Thoracic aorta (tissue), 2 donors: ENCODE results near the gene PLEKHM2. TPM values are rescaled to one million over a fixed set of nuclear protein-coding genes. Genes with fewer than 3 reads are reported as not detected.

Experiments used
- ATAC-seq: fragments of 150-250 bp; one replicate; pipeline ENCODE4 v1.8.0; 2017; ENCODE audit warnings: low read depth; ENCODE audit not compliant: insufficient number of reproducible peaks, low FRiP score
- DNase-seq: peaks from one replicate; pipeline ENCODE4 v3.0.0-alpha.2; 2020; ENCODE audit warnings: low spot score
- H3K27ac ChIP-seq, 2 donors: fragments of 200-600 bp; sonication (generic); 1 replicate in 1 of 2; 2 replicates in 1 of 2; pipeline ENCODE4 v1.5.1; 2016; ENCODE audit warnings: mild to moderate bottlenecking in 2 of 2, moderate library complexity in 2 of 2
- H3K27me3 ChIP-seq: fragments of 200-600 bp; sonication (generic); replicated peaks from 2 replicates; pipeline ENCODE4 v1.6.0; 2016; ENCODE audit warnings: mild to moderate bottlenecking; ENCODE audit not compliant: insufficient read depth
- H3K36me3 ChIP-seq: fragments of 200-600 bp; sonication (generic); one replicate; pipeline ENCODE4 v1.5.1; 2016
- H3K4me1 ChIP-seq, 2 donors: fragments of 200-600 bp; sonication (generic); 1 replicate in 1 of 2; 2 replicates in 1 of 2; pipeline versions ENCODE4 v1.5.1 to v1.6.0; 2016; ENCODE audit warnings: low read depth in 2 of 2, mild to moderate bottlenecking in 1 of 2; ENCODE audit not compliant: control insufficient read depth in 1 of 2
- H3K4me3 ChIP-seq: fragments of 200-600 bp; sonication (generic); 2 replicates; pipeline ENCODE4 v1.5.1; 2016; ENCODE audit warnings: mild to moderate bottlenecking
- H3K9me3 ChIP-seq: fragments of 200-600 bp; sonication (generic); 2 replicates; pipeline ENCODE4 v1.5.1; 2016
- CTCF ChIP-seq: fragments of 200-600 bp; sonication (generic); IDR thresholded peaks from one replicate; pipeline ENCODE4 v1.5.1; 2019; ENCODE audit warnings: antibody characterized with exemption
- total RNA-seq, 2 donors: library from RNA; depleted of rRNA; stranded (reverse); fragments of >200 nt; gene quantifications; one replicate each; pipeline versions ENCODE4 v1.1.0 to v1.2.3, GENCODE V29; 2016

Gene PLEKHM2
- total RNA-seq, 2 donors from 2014 or later = 53.7 to 74.6 TPM

DNA sequence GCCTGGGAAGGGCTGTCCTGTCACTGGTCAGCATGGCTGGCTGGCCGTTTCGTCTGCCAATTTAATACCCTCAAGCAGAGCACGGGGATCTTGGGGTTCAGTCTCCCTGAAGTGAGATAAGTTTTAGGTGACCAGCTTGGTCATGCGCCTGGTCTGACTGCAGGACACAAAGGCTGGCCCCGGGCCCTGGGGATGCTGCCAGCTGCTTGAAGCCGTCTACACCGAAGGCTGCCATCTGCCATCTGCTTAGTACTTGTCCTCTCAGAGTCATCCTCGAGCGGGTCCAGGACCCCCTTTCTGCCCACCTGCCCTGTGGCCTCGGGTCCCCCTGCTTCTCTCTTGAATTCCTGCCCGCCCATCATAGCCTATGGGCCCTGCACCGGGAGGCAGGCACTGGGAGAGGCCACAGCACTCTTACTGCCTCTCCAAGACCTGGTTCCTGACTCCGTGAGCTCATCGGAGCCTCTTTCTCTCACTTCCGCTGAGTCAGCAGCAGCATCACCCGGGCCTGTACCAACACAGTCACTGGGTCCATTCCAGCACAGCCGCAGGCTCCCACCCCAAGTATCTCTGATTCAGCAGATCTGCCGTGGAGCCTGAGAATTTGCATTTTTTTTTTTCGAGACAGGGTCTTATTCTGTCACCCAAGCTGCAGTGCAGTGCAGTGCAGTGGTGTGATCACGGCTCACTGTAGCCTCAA is 81.5 kb downstream of the PLEKHM2 start:
- Histone ChIP-seq H3K36me3 (peaks cover 58% of the 10 kb centered on the region), H3K27ac (peak overlapping the region; percentile 66 to 98), H3K9me3 (no peaks in the 10 kb centered on the region), H3K27me3 (no peaks in the 10 kb centered on the region), H3K4me3 (no peak overlapping the region), H3K4me1 (peaks cover 27 to 82% of the 10 kb centered on the region in 2 donors)
- ATAC-seq (no peak), DNase-seq (no peak)
- no peak for TF ChIP-seq CTCF

- DNase-seq (no peak), ATAC-seq (no peak)
- H3K27me3 ChIP-seq = no peaks in the 10 kb centered on the region
- H3K27ac ChIP-seq = peak overlapping the region in 1 of 2 donors; percentile 58
- no peak for TF ChIP-seq CTCF
- H3K36me3 ChIP-seq = peaks cover 80% of the 10 kb centered on the region
- no peak overlapping the region for H3K4me3 ChIP-seq
- peaks cover 18 to 69% of the 10 kb centered on the region in 2 donors for H3K4me1 ChIP-seq
- no peaks in the 10 kb centered on the region for H3K9me3 ChIP-seq
Observed at GRCh38 chr1:15767941-15768340, 83.8 kb downstream of the PLEKHM2 start.

DNA sequence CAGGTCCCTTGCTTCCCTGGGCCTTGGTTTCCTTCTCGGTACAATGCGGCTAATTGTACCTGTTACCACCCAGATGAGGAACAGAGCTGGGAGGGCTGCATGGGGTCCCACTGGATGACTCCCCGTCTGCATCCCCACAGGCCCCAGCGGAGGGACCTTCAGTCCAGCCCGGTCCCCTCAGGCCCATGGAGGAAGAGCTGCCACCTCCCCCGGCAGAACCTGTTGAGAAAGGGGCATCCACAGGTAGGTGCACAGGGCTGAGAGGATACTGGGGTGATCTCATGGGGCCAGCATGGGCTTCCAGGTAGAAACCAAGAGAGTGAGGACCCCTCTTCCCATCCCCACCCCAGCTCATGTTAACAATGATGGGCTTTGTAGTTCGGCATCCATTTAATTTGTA is 84.3 kb downstream of the PLEKHM2 start:
- Histone ChIP-seq H3K27ac (peak overlapping the region in 1 of 2 donors; percentile 58), H3K4me3 (no peak overlapping the region), H3K9me3 (no peaks in the 10 kb centered on the region), H3K4me1 (peaks cover 14 to 64% of the 10 kb centered on the region in 2 donors), H3K36me3 (peaks cover 84% of the 10 kb centered on the region), H3K27me3 (no peaks in the 10 kb centered on the region)
- ATAC-seq (no peak), DNase-seq (no peak)
- TF ChIP-seq CTCF = no peak

DNA sequence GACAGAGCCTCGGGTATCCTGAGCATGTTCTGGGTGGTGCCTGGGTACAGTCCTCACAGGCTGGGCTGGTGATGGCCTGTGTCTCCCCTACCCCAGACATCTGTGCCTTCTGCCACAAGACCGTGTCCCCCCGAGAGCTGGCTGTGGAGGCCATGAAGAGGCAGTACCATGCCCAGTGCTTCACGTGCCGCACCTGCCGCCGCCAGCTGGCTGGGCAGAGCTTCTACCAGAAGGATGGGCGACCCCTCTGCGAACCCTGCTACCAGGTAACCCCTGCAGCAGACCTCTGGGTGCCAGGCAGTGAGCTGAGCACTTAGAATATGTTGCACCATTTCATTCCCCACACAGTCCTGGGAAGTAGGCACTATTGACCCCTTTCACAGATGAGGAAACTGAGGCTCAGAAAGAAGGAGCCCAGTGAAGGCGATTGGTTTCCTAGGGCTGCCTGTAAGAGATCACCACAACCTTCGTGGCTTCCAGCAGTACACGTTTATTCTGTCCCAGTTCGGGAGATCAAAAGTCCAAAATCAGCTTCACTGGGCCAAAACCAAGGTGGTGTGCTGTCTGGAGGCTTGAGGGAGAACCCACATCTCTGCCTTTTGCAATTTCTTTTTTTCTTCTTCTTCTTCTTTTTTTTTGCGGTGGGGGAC is 86.3 kb downstream of the PLEKHM2 start:
- peaks cover 89% of the 10 kb centered on the region for H3K36me3 ChIP-seq
- H3K4me1 ChIP-seq = peaks cover 0 to 49% of the 10 kb centered on the region in 2 donors
- H3K27ac ChIP-seq = peak overlapping the region; percentile 32 to 38
- TF ChIP-seq CTCF = no peak
- no peak for DNase-seq
- no peaks in the 10 kb centered on the region for H3K9me3 ChIP-seq
- ATAC-seq = no peak
- H3K27me3 ChIP-seq = no peaks in the 10 kb centered on the region
- no peak overlapping the region for H3K4me3 ChIP-seq

GRCh38 chr1:15771836-15772515 is 87.9 kb downstream of the PLEKHM2 start:
- ATAC-seq = no peak
- Histone ChIP-seq H3K27me3 (no peaks in the 10 kb centered on the region), H3K36me3 (peaks cover 88% of the 10 kb centered on the region)

More at GRCh38 chr1:15771836-15772515, 87.9 kb downstream of the PLEKHM2 start:
- no peak for TF ChIP-seq CTCF
- Histone ChIP-seq H3K9me3 (no peaks in the 10 kb centered on the region), H3K27ac (peak overlapping the region; percentile 34 to 54), H3K4me3 (no peak overlapping the region), H3K4me1 (peaks cover 0 to 33% of the 10 kb centered on the region in 2 donors)
- no peak for DNase-seq
